ENCODE results near the gene LY9.
A peak's percentile ranks its signal among the peaks of the same experiment; 100 is the strongest.

Gene LY9

DNA sequence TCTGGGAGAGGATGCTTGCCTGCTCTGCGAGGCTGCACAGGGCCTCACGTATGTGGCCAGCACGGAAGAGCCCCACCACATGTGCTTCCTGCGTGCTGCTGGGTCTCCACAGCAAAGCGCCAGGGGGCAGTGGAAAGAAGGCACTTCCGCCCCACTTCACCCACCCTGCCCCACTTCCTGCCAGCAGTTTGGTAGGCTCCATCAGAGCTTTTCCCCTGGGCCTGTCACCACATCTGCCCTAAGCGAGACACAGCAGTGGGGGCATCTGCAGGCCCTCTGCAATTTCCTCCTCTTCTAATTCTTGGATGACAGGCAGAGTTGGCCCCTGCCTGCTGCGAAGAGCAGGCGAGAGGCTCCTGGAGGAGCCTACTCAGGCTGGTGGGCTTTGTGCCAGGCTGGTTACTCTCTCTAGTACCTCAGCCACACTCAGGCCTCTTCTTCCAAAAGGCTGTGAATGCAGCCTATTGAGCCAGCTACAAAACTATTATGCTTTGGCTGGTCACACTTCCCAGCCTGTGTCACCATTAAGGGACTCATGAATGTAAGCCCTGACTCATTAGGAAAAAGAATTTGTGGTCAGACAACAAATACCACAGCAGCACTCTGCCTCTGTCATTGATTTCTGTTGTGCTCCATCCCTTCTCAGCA, 41.7 kb downstream of the LY9 start:
- DNase-seq (ENCODE audit: low read depth): peak; percentile 97
- no peak overlapping the region for H3K4me3 ChIP-seq (ENCODE audit: low read depth, low read length)
- TF ChIP-seq, protein P1, sequence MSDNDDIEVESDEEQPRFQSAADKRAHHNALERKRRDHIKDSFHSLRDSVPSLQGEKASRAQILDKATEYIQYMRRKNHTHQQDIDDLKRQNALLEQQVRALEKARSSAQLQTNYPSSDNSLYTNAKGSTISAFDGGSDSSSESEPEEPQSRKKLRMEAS (IDR thresholded peaks at IDR 0.05; ENCODE audit: low read depth, low read length): peak; percentile 96
- TF ChIP-seq MYC (IDR thresholded peaks at IDR 0.05; ENCODE audit: low read depth, low read length): peak; percentile 95
- peak; percentile 18 for TF ChIP-seq POLR2A (IDR thresholded peaks at IDR 0.05; ENCODE audit: extremely low read depth, insufficient read length)
- TF ChIP-seq, protein P2, sequence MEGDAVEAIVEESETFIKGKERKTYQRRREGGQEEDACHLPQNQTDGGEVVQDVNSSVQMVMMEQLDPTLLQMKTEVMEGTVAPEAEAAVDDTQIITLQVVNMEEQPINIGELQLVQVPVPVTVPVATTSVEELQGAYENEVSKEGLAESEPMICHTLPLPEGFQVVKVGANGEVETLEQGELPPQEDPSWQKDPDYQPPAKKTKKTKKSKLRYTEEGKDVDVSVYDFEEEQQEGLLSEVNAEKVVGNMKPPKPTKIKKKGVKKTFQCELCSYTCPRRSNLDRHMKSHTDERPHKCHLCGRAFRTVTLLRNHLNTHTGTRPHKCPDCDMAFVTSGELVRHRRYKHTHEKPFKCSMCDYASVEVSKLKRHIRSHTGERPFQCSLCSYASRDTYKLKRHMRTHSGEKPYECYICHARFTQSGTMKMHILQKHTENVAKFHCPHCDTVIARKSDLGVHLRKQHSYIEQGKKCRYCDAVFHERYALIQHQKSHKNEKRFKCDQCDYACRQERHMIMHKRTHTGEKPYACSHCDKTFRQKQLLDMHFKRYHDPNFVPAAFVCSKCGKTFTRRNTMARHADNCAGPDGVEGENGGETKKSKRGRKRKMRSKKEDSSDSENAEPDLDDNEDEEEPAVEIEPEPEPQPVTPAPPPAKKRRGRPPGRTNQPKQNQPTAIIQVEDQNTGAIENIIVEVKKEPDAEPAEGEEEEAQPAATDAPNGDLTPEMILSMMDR (IDR thresholded peaks at IDR 0.05; ENCODE audit: low read depth, low read length): peak; percentile 50

DNA sequence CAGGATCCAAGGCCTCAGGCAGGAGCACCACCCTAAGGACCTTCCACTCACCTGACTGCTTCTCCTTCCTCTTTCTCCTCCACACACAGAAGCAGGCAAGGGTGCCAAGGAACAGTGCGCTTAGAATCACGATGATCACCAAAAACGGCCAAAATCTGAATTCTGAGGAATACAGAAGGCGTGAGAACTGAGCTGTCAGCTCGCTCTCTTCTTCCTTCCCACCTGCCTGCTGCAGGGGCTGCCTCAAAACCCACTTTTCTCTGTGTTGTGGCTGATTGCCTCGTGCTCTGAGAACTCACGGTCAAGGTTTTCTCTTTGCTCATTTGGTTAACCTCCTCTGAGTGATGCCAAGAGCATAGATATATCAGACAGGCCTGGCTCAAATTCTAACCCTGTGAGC, 42.9 kb downstream of the LY9 start:
- DNase-seq (ENCODE audit: low read depth): no peak
- H3K4me3 ChIP-seq (ENCODE audit: low read depth, low read length): no peak overlapping the region
- TF ChIP-seq, protein P1 (IDR thresholded peaks at IDR 0.05; ENCODE audit: low read depth, low read length): no peak
- TF ChIP-seq POLR2A (IDR thresholded peaks at IDR 0.05; ENCODE audit: extremely low read depth, insufficient read length) (no peak), MYC (IDR thresholded peaks at IDR 0.05; ENCODE audit: low read depth, low read length) (no peak)
- TF ChIP-seq, protein P2 (IDR thresholded peaks at IDR 0.05; ENCODE audit: low read depth, low read length): no peak

DNA sequence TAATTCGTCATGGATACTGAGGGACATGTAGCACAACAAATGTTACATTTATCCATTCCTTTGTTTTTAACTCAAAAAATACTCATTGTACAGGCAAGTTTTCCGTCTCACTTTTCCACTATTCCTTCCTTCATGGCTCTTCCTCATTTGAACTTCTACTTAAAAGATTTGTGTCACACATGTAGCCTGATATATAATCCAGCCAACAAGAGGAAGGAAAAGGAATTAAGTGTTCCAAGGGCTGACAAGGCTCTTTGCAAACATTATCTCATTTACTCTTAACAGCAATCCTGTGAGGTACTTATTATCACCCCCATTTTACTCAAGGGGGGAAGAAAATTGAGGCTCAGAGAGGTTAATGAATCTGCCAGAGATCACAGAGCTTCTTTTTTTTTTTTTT, 43.8 kb downstream of the LY9 start:
- TF ChIP-seq, protein P1 (IDR thresholded peaks at IDR 0.05; ENCODE audit: low read depth, low read length): no peak
- TF ChIP-seq POLR2A (IDR thresholded peaks at IDR 0.05; ENCODE audit: extremely low read depth, insufficient read length) (no peak), MYC (IDR thresholded peaks at IDR 0.05; ENCODE audit: low read depth, low read length) (no peak)
- TF ChIP-seq, protein P2 (IDR thresholded peaks at IDR 0.05; ENCODE audit: low read depth, low read length): no peak
- H3K4me3 ChIP-seq (ENCODE audit: low read depth, low read length): no peak overlapping the region
- DNase-seq (ENCODE audit: low read depth): no peak

DNA sequence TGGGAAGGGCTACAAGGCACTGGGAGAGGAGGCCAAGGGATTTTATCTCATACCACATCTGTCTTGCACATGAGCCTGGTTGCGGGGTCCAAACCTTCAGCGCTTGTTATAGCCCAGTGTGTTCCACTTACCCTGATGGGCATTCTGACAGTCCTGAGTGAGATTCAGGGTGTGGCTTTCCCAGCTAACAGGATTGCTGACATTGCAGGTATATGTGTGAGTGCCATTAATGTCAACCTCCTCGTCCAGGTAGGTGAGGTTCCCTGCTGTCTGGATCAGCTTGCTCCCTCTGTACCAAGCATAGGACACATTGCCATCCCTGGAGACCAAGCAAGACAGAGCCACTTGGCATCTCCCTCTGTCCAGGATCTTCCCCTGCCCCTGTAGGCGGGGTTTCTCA, 45.1 kb downstream of the LY9 start:
- DNase-seq (ENCODE audit: low read depth): no peak
- no peak overlapping the region for H3K4me3 ChIP-seq (ENCODE audit: low read depth, low read length)
- TF ChIP-seq, protein P1 (IDR thresholded peaks at IDR 0.05; ENCODE audit: low read depth, low read length): no peak
- TF ChIP-seq, protein P2 (IDR thresholded peaks at IDR 0.05; ENCODE audit: low read depth, low read length): no peak
- TF ChIP-seq POLR2A (IDR thresholded peaks at IDR 0.05; ENCODE audit: extremely low read depth, insufficient read length) (no peak), MYC (IDR thresholded peaks at IDR 0.05; ENCODE audit: low read depth, low read length) (no peak)

DNA sequence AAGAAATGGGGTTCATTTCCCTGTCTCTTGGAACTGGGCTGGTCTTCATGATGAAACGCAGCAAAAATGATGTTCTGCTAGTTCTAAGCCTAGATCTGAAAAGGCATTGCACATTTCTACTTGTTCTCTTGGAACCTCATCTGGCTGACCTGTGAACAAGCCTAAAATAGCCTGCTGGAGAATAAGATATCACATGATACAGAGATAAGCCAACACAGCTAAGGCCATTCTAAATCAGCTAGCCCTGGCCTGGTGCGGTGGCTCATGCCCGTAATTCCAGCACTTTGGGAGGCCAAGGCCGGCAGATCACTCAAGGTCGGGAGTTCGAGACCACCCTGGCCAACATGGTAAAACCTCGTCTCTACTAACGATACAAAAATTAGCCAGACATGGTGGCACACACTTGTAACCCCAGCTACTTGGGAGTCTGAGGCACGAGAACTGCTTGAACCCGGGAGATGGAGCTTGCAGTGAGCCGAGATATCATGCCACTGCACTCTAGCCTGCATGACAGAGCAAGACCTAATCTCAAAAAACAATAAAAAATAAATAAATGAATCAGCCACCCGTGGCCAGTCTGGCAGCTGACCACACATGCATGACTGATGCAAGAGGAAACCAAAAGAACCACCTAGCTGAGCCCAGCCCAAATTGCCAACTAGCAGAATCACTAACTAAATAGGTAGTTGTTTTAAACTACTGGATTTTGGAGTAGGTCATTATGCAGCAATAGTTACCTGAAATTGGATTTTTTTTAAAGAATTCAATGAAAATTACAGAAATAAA, 48.7 kb downstream of the LY9 start:
- H3K4me3 ChIP-seq (ENCODE audit: low read depth, low read length): no peak overlapping the region
- TF ChIP-seq POLR2A (IDR thresholded peaks at IDR 0.05; ENCODE audit: extremely low read depth, insufficient read length) (no peak), MYC (IDR thresholded peaks at IDR 0.05; ENCODE audit: low read depth, low read length) (no peak)
- TF ChIP-seq, protein P1 (IDR thresholded peaks at IDR 0.05; ENCODE audit: low read depth, low read length): no peak
- TF ChIP-seq, protein P2 (IDR thresholded peaks at IDR 0.05; ENCODE audit: low read depth, low read length): no peak
- DNase-seq (ENCODE audit: low read depth): peak; percentile 62

Measured in NB4 (cell line).